K562 (cell line): ENCODE measurements around the gene SDR42E2. TPM values are rescaled to one million over a fixed set of nuclear protein-coding genes. Genes with fewer than 3 reads are reported as not detected.

Experiments
- ATAC-seq: fragments of 200-7000 bp; cut with Tn5 transposase; 3 replicates; pipeline ENCODE4 v1.9.1; 2020; ENCODE audit warnings: moderate library complexity
- BruUV-seq: library from RNA; stranded (reverse); fragments of 400-500 nt; replicated peaks from 2 replicates; lab custom pipeline; 2021; lab: Mats Ljungman, UMichigan
- CTCF ChIA-PET: fragments of 300-600 bp; formaldehyde crosslinking; extraction: SDS; loops from one replicate; lab custom pipeline; 2021; ENCODE audit warnings: low intra/inter-chr PET ratio; lab: Yijun Ruan, JAX
- POLR2A ChIA-PET: fragments of 300-600, 350-650 bp; sonication (Branson Sonifier 250); formaldehyde crosslinking; extraction: SDS; loops from one replicate; lab custom pipeline; 2021; ENCODE audit warnings: antibody characterized with exemption, inconsistent platforms; lab: Yijun Ruan, JAX
- DNase-seq, 4 experiments: peaks; one replicate each; pipeline versions ENCODE4 v3.0.0 to v3.0.0-alpha.2; 2011 to 2018; ENCODE audit warnings: low spot score in 3 of 4, mixed read lengths in 3 of 4; ENCODE audit errors: extremely low read depth in 1 of 4
- FAIRE-seq: peaks from 2 replicates; lab custom pipeline; 2011; peaks lifted over from hg19 to GRCh38; lab: Jason Lieb, UNC
- H2AFZ ChIP-seq: 2 replicates; pipeline ENCODE4 v1.6.0; 2011; ENCODE audit warnings: low read depth, low read length, control low read depth, inconsistent platforms
- H3K27ac ChIP-seq: fragments of 200-600 bp; 3 replicates; pipeline ENCODE4 v1.8.0; 2011; ENCODE audit warnings: low read depth, mild to moderate bottlenecking, control low read depth, inconsistent platforms, low read length, moderate library complexity, mixed read lengths; ENCODE audit errors: extremely low read depth
- H3K27me3 ChIP-seq, 2 experiments: fragments of 300-600 bp in 1 of 2; 2 replicates in 1 of 2; 3 replicates in 1 of 2; pipeline versions ENCODE4 v1.6.0 to v1.8.0; 2011; ENCODE audit warnings: inconsistent platforms in 2 of 2, low read length in 2 of 2, mild to moderate bottlenecking in 1 of 2, mixed read lengths in 1 of 2, moderate library complexity in 1 of 2; ENCODE audit not compliant: control insufficient read depth in 2 of 2, insufficient read depth in 2 of 2
- H3K36me3 ChIP-seq: fragments of 300-600 bp; 3 replicates; pipeline ENCODE4 v1.8.0; 2011; ENCODE audit warnings: mild to moderate bottlenecking, low read length, inconsistent platforms; ENCODE audit not compliant: control insufficient read depth, insufficient read depth
- H3K4me1 ChIP-seq, 2 experiments: fragments of 200-600 bp in 1 of 2; replicated peaks in 1 of 2; 2 replicates in 1 of 2; 3 replicates in 1 of 2; pipeline versions ENCODE4 v1.5.1 to v1.8.0; 2011; ENCODE audit warnings: inconsistent platforms in 2 of 2, low read length in 2 of 2, mild to moderate bottlenecking in 1 of 2, mixed read lengths in 1 of 2, moderate library complexity in 1 of 2; ENCODE audit not compliant: control insufficient read depth in 2 of 2, insufficient read depth in 2 of 2
- H3K4me2 ChIP-seq: 2 replicates; pipeline ENCODE4 v1.6.1; 2011; ENCODE audit warnings: low read length, control low read depth, inconsistent platforms, mixed read lengths; ENCODE audit not compliant: insufficient read depth
- H3K4me3 ChIP-seq: fragments of 200-600 bp; sonication (generic), shearing (Covaris generic); 2 replicates; pipeline ENCODE4 v1.5.1; 2016; ENCODE audit warnings: control low read depth, inconsistent platforms
- H3K79me2 ChIP-seq: fragments of 200-600 bp; 3 replicates; pipeline ENCODE4 v1.8.0; 2011; ENCODE audit warnings: low read length, inconsistent platforms; ENCODE audit not compliant: control insufficient read depth, insufficient read depth
- H3K9ac ChIP-seq, 2 experiments: 2 replicates each; pipeline versions ENCODE4 v1.6.0 to v1.6.1; 2011; ENCODE audit warnings: low read depth in 2 of 2, low read length in 2 of 2, control low read depth in 1 of 2, inconsistent platforms in 1 of 2, mild to moderate bottlenecking in 1 of 2, mixed read lengths in 1 of 2; ENCODE audit not compliant: insufficient read depth in 1 of 2
- H3K9me1 ChIP-seq: one replicate; pipeline ENCODE4 v1.6.0; 2011; ENCODE audit warnings: inconsistent platforms, mild to moderate bottlenecking, low read length, moderate library complexity; ENCODE audit not compliant: control insufficient read depth, insufficient read depth
- H3K9me3 ChIP-seq: replicated peaks from 2 replicates; pipeline ENCODE4 v1.5.1; 2011; ENCODE audit warnings: low read depth, low read length, inconsistent platforms; ENCODE audit not compliant: control insufficient read depth, insufficient read depth
- H4K20me1 ChIP-seq: replicated peaks from 2 replicates; pipeline ENCODE4 v1.6.1; 2011; ENCODE audit warnings: low read length, inconsistent platforms, mixed read lengths; ENCODE audit not compliant: control insufficient read depth, insufficient read depth
- ADNP ChIP-seq: fragments of 200-800 bp; sonication (Bioruptor generic); IDR thresholded peaks from 2 replicates; pipeline ENCODE4 v1.6.1; 2016; ENCODE audit warnings: missing genetic modification characterization, missing compliant biosample characterization
- CBX8 ChIP-seq: fragments of 200-600 bp; sonication (generic); IDR thresholded peaks from 2 replicates; pipeline ENCODE4 v1.6.1; 2012; ENCODE audit warnings: borderline replicate concordance, mixed run types, low read depth, mild to moderate bottlenecking, moderate library complexity, mixed read lengths, low read length, control low read depth, inconsistent platforms; ENCODE audit not compliant: poor library complexity, severe bottlenecking; ENCODE audit errors: extremely low read depth
- CTBP1 ChIP-seq: fragments of 450-650 bp; IDR thresholded peaks from 2 replicates; pipeline ENCODE4 v1.6.1; 2016; ENCODE audit warnings: borderline replicate concordance
- DMBX1 ChIP-seq: fragments of 250-450 bp; sonication (Bioruptor Pico); IDR thresholded peaks from 2 replicates; pipeline ENCODE4 v1.8.0; 2022; ENCODE audit warnings: inconsistent platforms, mild to moderate bottlenecking, moderate library complexity, borderline replicate concordance
- HDGF ChIP-seq: fragments of 450-650 bp; IDR thresholded peaks from 2 replicates; pipeline ENCODE4 v1.6.1; 2016
- RNF2 ChIP-seq: sonication (generic); IDR thresholded peaks from 2 replicates; pipeline ENCODE4 v1.6.1; 2016
- RUNX1 ChIP-seq: sonication (generic); IDR thresholded peaks from 2 replicates; pipeline ENCODE4 v1.6.1; 2016; ENCODE audit warnings: antibody characterized with exemption, low read depth
- SREBF1 ChIP-seq: fragments of 150-350 bp; IDR thresholded peaks from 2 replicates; pipeline ENCODE4 v1.6.1; 2014; ENCODE audit warnings: antibody characterized with exemption, low read depth, low read length, borderline replicate concordance
- TOE1 ChIP-seq, 2 experiments: fragments of 450-650 bp in 1 of 2; sonication (generic) in 1 of 2; formaldehyde crosslinking in 1 of 2; IDR thresholded peaks; 2 replicates each; pipeline versions ENCODE4 v1.7.1 to v1.8.0; 2016 to 2022; ENCODE audit warnings: borderline replicate concordance in 2 of 2, mild to moderate bottlenecking in 2 of 2, antibody characterized with exemption in 1 of 2, inconsistent platforms in 1 of 2, low read depth in 1 of 2, missing genetic modification reagents in 1 of 2, moderate library complexity in 1 of 2
- ZFP36 ChIP-seq: fragments of 150-350 bp; IDR thresholded peaks from 2 replicates; pipeline ENCODE4 v1.6.1; 2018; ENCODE audit warnings: low read length, low read depth; ENCODE audit not compliant: partially characterized antibody
- ZNF121 ChIP-seq: sonication (generic); formaldehyde crosslinking; conservative IDR thresholded peaks from 2 replicates; pipeline ENCODE4 v1.8.0; 2022; ENCODE audit warnings: missing genetic modification reagents
- WGBS: fragments of 100-300 bp; shearing (Covaris generic); methylation state at CpG from one replicate; pipeline ENCODE4 v1.1.6; 2016; ENCODE audit warnings: low coverage, mixed read lengths; ENCODE audit not compliant: insufficient coverage; ENCODE audit errors: missing lambda C conversion rate; 5-methylcytosine and 5-hydroxymethylcytosine counted together
- in situ Hi-C: fragments of 300-500 bp; cut with MboI; formaldehyde crosslinking; loops from 4 replicates; pipeline ENCODE4 v1.15.0; 2018; ENCODE audit warnings: inconsistent platforms, mixed read lengths
- intact Hi-C: fragments of 100-400 bp; cut with micrococcal nuclease; formaldehyde crosslinking; loops from 2 replicates; pipeline ENCODE4 v1.14.2; 2022
- polyA plus RNA-seq, 8 experiments: library from polyadenylated mRNA; depleted of rRNA in 4 of 8; stranded (reverse) in 5 of 8; unstranded in 3 of 8; fragments of >200 nt; fragmentation: Nextera tagmentation in 2 of 8; fragmentation: Illumina TruSeq in 1 of 8; extraction: Ambion mirVana in 2 of 8; extraction: Trizol in 1 of 8; gene quantifications; 2 replicates each; pipeline versions ENCODE4 v1.2.1 to v1.2.3, GENCODE V29; 2011 to 2014; ENCODE audit warnings: inconsistent platforms in 1 of 8, missing spikeins in 1 of 8
- total RNA-seq, 7 experiments: library from RNA; depleted of rRNA in 6 of 7; stranded (reverse); fragments of >200 nt in 6 of 7; fragmentation: Illumina TruSeq in 2 of 7; extraction: Trizol in 2 of 7; gene quantifications; 2 replicates each; pipeline versions ENCODE4 v1.2.1 to v1.2.3, GENCODE V29; 2011 to 2021; ENCODE audit warnings: low replicate concordance in 1 of 7
- TF ChIP-seq, protein P1 (sequence below): fragments of 200-800 bp; sonication (Bioruptor generic); IDR thresholded peaks from 2 replicates; pipeline ENCODE4 v1.6.1; 2017; ENCODE audit warnings: missing genetic modification characterization, missing compliant biosample characterization

Gene SDR42E2
- total and polyA plus RNA-seq, 9 of the 15 experiments (the other 6 are each of a cell fraction or from before 2014, with no cell fraction given), result 0.03 to 0.07 (median 0.04) TPM; not detected in 4

DNA sequence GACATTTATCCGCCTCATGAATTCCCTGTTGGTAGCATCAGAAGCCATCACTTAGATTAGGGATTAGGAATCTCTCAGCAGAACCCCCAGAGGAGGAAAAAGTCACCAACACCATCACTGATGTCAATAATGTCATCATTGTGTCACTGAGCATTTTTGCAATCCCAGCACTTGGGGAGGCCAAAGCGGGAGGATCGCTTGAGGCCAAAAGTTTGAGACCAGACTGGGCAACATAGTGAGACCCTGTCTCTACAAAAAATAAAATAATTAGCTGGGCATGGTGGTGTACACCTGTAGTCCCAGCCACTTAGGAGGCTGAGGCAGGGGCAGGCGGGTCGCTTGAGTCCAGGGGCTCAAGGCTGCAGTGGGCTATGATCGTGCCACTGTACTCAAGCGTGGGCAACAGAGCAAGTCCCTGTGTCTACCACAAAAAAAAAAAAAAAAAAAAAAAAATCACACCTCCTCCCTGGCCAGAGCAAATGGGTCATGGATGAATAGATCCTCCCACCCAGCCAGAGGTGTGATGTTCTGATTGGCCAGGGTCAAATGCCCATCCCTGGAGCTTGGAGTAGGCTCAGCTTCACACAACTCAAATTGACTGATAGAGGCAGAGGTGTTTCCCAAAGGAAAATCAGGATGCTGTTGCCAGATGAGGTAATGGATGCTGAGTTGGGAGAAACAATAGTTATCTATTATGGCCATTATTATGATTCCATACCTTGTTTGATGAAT, 38.4 kb upstream of the SDR42E2 start:
- no peaks in the 10 kb centered on the region for H3K9me3 ChIP-seq
- no peaks in the 10 kb centered on the region for H3K9me1 ChIP-seq
- ChIA-PET POLR2A (no interaction called here), CTCF (no interaction called here)
- H3K27ac ChIP-seq, result no peak overlapping the region
- in situ Hi-C loops, result loop anchor here (25.0 kb wide), 1 partner anchor 312 kb away; no protein-coding TSS in a partner anchor
- H2AFZ ChIP-seq, result no peak overlapping the region
- peak in 3 of 4 experiments; percentile 26 to 30 (median 26) for DNase-seq
- H3K27me3 ChIP-seq, result peaks cover 6 to 13% of the 10 kb centered on the region in 2 experiments; a peak in 4 of 5 replicates
- H3K4me2 ChIP-seq, result no peak overlapping the region
- no peak overlapping the region for H3K9ac ChIP-seq
- no peak for FAIRE-seq
- intact Hi-C loops, result no loop called here
- no peak for ATAC-seq
- no peaks in the 10 kb centered on the region for H3K36me3 ChIP-seq
- BruUV-seq, result no TSS peak
- H4K20me1 ChIP-seq, result no peaks in the 10 kb centered on the region; the same call in 1 of the 2 replicates
- 0% methylated on average over 6 of the region's 7 CpGs for WGBS
- H3K4me1 ChIP-seq, result no peaks in the 10 kb centered on the region
- TF ChIP-seq ZNF121 (CRISPR knock-in tag) (peak; percentile 89), CTBP1 (no peak)
- no peaks in the 10 kb centered on the region for H3K79me2 ChIP-seq
- no peak overlapping the region for H3K4me3 ChIP-seq

DNA sequence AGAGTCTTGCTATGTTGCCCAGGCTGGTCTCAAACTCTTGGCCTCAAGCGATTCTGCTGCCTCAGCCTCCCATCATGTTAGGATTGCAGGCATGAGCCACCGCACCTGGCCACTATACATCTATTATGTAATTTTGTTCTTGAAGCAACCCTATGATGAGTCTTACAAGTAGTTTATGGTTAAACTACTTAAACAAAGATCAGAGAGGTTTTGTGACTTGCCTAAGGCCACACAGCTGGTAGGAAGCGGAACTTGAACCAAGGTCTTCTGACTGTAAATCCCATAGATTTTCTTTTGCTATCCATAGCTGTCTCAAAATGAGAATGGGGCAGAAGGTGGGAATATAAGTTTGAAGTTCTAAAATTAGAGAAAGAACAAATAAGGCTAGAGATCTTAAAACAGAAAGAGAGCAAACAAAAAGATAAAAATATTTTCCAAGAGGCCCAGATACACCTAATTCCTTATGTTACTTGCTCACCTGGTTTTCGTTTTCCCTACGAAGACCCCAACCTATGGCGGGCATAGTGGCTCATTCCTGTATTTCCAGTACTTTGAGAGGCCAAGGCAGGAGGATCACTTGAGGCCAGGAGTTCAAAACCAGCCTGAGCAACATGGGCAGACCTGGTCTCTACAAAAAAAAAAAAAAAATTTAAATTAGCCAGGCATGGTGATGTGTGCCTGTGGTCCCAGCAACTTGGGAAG, 37.6 kb upstream of the SDR42E2 start:
- no peak overlapping the region for H3K9ac ChIP-seq
- in situ Hi-C loops, result loop anchor here (25.0 kb wide), 1 partner anchor 312 kb away; no protein-coding TSS in a partner anchor
- H3K36me3 ChIP-seq, result no peaks in the 10 kb centered on the region
- WGBS, result 20% methylated on average over 6 of the region's 6 CpGs
- DNase-seq (no peak), ATAC-seq (no peak), FAIRE-seq (no peak)
- H4K20me1 ChIP-seq, result no peaks in the 10 kb centered on the region; the same call in 1 of the 2 replicates
- ChIA-PET POLR2A (interaction anchor here (0.7 kb wide), 1 partner anchor 108 kb away, joined by 4 read pairs; no protein-coding TSS in a partner anchor), CTCF (no interaction called here)
- no peak overlapping the region for H3K4me2 ChIP-seq
- intact Hi-C loops, result no loop called here
- no peaks in the 10 kb centered on the region for H3K4me1 ChIP-seq
- H3K9me3 ChIP-seq, result no peaks in the 10 kb centered on the region
- H3K4me3 ChIP-seq, result no peak overlapping the region
- H3K27ac ChIP-seq, result no peak overlapping the region
- no TSS peak for BruUV-seq
- H3K79me2 ChIP-seq, result no peaks in the 10 kb centered on the region
- H3K27me3 ChIP-seq, result peaks cover 10 to 14% of the 10 kb centered on the region in 2 experiments
- H3K9me1 ChIP-seq, result no peaks in the 10 kb centered on the region
- no peak overlapping the region for H2AFZ ChIP-seq
- TF ChIP-seq RNF2, result peak; percentile 34; the same call in 1 of the 2 replicates
- TF ChIP-seq RUNX1, result no peak
- TF ChIP-seq TOE1 (IDR thresholded peaks at IDR 0.05; ENCODE audit: borderline replicate concordance), result no peak
- no peak for TF ChIP-seq TOE1 (CRISPR knock-in tag; IDR thresholded peaks at IDR 0.05; ENCODE audit: borderline replicate concordance, low read depth)
- peak; percentile 22 for TF ChIP-seq ZFP36
- TF ChIP-seq CBX8, result peak; percentile 94
- 0 out of 2 replicates have a peak, but pooled peaks have one; percentile 29 for TF ChIP-seq ADNP
- TF ChIP-seq DMBX1 (CRISPR knock-in tag), result no peak
- TF ChIP-seq SREBF1, result no peak
- no peak for TF ChIP-seq HDGF
- TF ChIP-seq, protein P1, sequence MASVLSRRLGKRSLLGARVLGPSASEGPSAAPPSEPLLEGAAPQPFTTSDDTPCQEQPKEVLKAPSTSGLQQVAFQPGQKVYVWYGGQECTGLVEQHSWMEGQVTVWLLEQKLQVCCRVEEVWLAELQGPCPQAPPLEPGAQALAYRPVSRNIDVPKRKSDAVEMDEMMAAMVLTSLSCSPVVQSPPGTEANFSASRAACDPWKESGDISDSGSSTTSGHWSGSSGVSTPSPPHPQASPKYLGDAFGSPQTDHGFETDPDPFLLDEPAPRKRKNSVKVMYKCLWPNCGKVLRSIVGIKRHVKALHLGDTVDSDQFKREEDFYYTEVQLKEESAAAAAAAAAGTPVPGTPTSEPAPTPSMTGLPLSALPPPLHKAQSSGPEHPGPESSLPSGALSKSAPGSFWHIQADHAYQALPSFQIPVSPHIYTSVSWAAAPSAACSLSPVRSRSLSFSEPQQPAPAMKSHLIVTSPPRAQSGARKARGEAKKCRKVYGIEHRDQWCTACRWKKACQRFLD (CRISPR knock-in tag), result no peak
